Measurements from ENCODE around the gene FBXL7.

FBXL7 gene

DNA sequence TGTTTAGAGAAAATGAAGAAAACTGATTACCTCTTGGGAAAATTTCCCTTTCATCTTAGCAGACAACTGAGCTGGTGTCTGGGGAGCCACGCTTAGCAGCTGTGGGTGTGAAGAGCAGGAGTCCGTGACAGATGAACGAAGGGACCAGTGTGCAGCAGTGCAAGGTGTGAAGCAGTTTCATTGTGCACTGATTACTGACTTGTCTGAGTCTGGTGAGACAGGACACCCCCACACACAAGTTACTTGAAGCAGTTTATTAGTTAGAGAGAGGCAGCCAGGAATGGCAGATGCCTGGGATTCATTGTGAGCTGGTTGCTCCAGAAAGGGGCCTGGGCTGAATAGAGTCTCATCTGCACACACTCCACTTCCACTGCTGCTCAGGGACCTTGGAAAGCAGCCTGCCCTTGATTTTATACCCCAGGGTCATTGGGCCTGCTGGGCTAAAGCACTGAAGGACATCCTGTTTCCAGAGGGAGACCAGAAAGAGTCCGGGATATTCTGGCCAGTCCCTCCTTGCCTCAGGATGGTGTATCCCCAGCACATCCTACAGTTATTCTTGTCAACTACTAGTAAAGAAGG, 47.4 kb downstream of the FBXL7 start:
- DNase-seq = no peak

DNA sequence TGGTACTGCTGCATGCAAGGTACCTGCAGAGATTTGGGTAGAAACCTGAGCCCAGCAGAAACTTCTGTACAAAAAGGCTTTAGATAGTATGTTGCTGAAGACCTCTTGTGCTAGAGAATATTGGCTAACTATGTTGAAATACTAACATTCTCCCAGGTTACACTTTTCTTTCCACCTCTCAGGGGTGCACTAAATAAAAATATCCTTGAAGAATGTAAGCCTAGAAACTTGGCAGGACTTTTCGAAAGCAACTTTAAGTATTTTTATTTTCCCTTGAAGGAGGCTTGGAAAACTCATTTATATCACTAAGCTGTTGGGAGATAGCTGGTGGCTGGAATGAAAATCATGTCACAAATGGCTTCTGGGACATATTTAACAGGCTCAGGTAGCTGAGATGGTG, 50.0 kb downstream of the FBXL7 start:
- no peak for DNase-seq

DNA sequence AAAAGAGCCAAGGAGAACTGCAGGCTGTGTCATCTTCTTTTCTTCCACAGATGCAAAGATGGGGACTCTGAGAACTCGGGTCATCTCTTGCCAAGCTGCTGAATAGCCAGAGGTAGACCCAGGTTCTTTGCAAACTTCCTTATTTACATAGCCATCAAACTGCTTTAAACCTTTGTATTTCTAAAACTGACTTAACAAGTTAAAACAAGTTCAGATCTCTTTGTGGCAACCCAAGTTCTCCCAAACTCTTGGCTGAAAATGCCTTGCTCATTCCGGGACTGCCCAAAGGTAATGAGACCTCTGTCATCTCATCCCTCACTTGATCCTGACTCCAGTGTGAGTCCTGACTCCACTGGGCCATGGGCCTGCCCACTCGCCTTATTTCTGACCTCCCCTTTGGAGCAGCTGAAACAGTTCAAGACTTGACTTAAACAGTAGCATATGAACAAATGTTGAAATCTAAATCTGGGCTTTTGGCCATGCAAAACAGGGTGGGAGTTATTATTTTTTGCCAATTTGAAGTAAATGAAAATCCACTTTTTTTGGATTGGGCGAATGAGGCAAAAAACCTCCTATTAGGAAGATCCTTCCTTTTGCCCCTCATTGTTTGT, 50.6 kb downstream of the FBXL7 start:
- no peak for DNase-seq

DNA sequence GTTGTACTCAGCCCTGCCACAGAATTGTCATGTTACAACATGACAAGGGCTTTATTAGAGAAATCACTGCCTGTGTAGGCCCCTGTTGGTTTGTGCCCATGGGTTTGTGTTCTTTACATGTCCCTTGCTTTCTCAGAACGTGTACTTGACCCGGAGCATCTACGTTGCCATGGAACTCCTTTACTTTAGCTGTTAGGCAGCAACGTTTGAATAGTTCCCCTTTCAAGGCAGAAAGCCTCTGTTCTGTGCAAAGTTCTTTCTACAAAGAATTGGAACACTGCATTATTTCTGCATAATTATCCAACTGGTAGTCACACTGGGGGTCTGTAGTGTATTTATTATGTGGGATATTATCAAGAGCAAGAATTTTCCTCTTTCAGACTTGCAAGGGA, 51.1 kb downstream of the FBXL7 start:
- DNase-seq = no peak

DNA sequence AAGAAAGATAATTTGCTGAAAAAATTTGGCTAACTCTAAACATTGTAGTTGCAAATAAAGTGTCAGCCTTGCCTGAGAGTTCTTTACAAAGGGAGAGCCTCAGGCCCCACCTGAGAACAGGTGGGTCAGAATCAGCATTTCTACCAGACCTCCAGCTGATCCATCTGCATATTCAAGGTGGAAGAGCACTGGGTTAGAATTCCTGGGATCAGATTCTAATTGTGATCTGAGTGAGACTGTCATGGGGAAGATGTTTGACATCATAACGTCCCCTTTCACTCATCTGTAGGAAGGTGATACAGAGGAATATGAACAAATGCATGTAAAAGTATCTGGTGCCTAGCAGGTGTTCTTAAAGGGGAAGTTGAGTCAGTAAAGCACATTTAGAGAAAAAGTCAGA, 54.6 kb downstream of the FBXL7 start:
- no peak for DNase-seq

DNA sequence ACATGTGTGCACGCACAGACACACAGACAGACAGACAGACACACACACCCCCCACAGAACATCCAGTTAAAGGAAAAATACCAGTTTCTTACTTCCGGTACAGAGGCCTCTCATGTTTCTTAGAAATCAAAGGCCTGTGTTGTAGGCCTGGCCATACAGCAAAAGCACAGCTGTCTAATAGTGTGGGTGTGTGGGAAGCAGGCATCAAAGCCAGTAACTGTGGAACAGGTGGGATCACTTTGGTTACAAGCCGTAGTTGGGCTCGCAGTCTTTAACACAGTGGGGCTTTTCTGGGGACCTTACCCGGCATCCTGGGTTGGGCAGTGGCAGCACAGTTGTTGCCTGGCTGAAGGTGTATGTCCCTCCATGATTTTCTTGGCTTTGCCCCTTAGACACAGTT, 55.2 kb downstream of the FBXL7 start:
- no peak for DNase-seq

DNA sequence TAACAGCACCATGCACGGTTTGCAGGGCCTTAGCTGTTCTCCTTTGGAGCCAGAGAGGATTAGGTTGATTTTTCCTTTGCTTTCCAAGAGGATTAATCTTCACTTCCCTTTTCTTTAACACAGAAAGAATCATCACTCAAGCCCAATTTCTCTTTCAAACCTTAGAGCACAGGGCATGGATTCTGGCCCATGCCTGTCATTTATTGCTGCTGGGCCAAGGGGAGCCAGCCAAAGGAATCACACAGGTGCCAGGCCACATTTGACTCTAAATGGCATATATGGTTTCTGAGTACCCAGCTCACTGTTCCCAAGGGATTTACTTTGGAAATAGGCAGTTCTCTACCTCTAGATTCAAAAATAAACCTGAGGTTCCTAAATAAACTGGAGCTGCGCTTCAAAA, 58.3 kb downstream of the FBXL7 start:
- DNase-seq = no peak

DNA sequence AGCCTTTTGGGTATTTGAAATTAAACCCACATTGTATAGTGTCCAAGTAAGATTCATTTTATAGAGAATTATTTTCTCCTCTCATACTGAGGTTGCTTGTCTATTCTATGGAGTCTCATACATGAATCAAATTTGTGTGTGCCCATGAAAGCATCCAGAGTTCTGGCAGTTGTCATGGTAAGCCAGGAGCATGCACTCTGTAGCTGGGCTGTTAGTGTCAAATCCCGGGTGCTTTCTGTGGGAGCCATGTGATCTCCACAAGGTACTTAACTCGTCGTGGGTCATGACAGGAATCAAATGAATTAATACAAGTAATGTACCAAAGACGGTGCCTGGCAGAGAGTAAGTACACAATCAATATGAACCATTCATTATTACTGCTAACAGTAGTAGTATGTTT, 58.7 kb downstream of the FBXL7 start:
- no peak for DNase-seq

DNA sequence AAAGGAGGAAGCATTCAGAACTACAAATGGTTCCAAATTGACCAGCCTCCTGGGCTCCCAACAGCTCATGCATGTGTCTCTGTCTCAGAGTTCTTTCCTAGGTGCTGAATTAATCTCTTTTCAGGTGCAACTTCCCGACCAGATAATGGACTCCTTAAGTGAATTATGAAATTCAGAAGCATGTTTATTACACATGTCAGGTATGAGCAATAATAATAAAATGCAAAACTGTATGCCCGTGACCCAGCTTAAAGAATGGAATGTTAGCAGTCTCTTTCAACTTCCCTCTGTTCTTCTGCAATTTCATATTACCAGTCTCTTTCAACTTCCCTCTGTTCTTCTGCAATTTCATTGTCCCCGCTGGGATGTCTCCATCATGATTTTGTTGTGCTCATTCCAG, 60.4 kb downstream of the FBXL7 start:
- no peak for DNase-seq

DNA sequence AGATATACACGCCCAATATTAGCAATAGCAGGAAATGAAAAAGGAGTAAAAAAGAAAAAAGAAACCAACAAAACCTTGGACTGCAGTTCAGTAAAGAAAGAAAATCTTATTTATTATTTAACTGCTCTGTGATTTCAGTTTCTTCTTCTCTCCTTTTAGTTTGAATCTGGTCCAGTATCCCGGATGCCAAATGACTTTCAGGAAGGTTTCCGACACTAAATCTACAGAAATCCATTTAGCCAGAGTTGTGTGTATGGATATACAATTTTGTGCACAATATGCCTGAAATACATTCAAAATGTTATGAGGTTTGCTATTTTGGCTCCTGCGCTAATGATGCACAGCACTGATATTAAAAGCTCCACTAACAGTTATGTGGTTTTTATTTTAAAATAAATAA, 64.5 kb downstream of the FBXL7 start:
- DNase-seq = no peak

DNA sequence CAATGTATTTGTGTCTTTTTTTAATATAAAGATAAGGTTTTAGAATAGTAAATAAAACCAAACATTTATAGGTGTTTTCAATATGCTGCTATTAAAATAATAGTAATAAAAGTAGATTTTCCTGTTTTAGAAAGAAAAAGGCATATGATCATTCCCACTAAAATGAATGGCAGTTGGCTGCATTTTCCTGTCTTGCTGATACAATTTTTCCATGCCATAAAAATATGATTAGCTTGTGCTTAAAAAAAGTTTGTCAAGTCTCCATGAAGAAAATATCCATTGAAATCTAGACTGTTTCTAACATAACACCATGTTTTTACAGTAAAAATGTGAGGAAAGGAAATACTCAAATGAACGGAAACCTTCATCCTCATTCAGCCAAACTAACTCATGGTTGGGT, 65.0 kb downstream of the FBXL7 start:
- no peak for DNase-seq

DNA sequence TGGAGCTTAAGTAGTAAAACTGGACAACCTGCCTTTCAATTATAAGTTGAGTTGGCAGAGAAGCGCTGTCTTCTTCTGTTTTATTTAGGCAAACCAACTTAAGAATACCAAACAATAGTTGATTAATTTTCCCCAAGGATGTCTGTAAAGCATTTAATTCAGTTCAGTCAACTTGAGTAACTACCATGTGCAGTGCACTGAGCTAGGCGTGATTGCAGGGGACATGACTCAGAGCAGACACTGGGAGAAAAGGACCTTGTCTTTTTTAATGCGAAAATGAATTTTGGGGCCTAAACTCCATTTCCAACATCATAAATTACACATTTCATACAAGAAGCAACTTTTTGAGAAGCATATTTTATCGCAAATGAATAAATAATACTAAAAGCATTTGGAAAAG, 66.3 kb downstream of the FBXL7 start:
- DNase-seq = no peak

DNA sequence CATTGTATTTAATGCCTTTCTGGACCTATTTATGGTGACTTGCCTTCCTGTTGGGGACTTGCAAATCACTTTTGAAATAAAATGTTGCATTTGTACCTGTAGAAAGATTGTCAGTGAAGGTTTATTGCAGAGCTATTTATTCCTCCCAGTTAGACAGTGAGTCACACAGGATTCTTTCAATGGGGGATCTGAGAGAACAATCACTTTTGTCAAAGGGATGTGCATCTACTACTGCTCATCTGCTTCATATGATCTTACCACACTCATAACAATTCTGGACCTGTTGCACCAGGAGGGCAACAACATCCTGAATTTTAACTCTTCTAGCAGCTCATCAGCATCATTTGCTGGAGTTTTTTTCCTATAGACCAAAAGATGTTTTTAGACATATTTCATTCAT, 66.8 kb downstream of the FBXL7 start:
- DNase-seq = no peak

DNA sequence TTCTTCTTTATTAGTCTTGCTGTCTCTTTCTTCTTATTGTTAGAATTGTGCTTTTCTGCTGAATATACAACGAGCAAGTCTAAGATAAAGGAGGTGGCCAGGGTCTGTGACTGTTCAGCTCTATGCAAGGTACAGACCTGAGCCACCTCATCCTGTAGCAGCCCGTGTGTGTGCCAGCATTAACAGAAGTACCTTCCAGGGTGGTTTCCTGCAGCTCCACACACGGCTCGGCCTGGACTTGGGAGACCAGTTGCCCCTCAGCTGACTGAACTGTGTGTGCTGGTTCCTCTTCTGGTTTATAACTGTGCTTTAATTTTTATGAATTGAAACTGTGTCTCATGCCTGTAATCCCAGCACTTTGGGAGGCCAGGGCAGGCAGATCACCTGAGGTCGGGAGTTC, 70.5 kb downstream of the FBXL7 start:
- no peak for DNase-seq

DNA sequence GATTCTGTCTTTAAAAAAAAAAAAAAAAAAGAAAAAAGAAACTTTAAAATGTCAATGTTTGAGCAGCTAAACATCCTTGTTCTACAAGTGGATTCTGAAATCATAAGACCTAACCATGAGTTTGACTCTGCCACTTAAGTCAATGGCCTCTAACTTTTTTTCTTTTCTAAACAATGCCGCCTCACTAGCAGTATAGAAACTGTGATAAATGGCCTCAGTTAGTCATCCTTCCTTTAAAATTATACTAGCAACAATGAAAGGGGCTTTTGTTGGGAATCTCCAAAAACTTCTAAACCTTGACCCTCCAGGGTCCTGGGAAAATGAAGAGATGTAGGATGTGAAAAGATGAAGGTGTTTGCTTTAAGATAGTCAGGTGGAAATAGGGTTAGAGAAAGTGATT, 71.1 kb downstream of the FBXL7 start:
- DNase-seq = no peak

DNA sequence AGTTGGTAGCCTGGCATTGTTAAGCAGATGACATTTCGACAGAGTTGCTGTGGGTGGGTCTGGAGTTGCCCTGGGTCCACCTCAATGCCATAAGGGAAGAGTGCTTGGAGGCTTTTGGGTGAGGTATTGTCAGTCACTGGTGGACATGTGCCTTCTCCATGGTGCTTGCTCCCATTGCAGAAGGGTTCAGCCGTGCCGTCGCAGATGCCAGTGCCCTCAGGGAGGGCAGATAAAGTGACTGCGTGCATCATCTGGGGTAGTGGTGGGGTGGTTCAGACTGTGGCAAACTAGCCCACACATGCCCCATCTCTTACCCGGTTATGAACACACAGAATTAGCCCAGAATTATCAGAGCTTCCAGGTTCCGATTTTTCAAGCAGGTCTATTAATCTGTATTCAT, 71.6 kb downstream of the FBXL7 start:
- no peak for DNase-seq

DNA sequence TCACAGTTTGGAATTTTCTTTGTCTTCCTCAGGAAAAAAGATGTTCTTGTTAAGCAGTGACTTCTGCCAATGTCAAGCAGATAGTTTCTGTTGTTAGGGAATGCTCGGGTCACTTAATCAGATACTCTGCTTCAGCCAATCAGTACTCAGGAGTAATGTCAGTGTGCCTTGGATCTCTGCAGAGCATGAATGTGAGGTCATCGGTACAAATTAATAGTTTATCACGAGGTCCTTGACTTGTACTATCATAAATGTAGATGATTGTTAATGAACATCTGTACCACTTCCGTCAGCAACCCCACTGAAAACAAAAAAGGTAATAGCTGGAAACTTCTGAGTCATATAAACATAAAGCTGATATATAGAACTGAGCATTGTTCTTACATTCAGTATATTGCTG, 73.6 kb downstream of the FBXL7 start:
- DNase-seq = no peak

DNA sequence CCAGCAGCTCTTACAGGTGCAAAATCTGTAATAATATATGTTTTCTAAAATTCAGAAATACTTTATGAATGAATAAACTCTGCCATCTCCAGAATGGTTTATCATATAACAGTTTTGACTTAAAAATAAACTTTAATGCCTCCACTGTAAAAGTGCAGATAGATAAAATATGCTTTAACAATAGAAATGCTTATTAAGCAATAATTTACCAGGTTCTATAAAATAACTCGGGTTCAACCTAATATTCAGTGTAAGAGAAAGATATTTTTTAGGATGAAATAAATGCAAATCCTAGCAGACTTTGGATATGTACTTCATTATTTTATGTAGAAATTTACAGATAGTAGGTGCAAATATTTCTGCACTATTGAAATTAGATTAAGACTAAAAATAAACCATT, 74.1 kb downstream of the FBXL7 start:
- DNase-seq = no peak

DNA sequence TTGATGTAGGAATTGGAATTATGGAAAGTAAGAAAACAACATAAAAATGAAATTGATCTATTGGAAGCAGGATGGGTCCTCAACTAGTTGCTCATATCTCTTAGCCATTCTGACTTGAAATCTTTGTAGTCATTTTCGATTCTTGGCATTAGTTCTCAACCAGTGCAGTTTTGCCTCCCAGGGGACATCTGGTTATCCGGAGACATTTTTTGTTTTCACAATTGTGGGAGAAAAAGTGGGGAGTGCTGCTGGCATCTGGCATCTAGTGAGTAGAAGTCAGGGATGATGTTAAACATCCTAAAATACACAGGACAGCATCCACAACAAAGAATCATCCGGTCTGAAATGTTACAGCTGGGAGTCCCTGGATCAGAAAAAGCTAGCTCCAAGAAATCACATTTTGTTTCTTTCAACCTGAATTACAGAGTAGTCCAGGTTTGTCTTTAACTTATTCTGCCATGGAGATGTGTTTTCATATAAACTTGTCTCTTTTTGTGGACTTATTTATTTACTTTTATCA, 74.9 kb downstream of the FBXL7 start:
- no peak for DNase-seq

DNA sequence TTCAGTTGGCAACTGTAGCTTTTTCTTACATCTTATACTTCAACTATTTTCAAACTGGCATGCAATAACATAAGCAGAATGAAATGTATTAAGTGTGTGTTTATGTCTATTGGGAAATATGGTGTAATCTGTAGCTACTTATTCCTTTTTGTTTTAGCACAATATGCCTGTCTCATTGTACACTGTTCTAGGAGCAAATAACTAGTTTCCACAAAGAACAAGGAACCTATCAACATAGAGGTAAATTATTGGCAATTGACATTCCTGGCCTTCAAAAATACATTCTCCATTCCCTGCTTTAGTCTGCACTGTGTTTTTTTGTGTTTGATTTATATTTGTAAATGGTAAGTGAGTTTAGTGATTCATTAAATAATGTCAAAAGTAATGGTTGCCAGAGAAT, 75.7 kb downstream of the FBXL7 start:
- DNase-seq = no peak

DNA sequence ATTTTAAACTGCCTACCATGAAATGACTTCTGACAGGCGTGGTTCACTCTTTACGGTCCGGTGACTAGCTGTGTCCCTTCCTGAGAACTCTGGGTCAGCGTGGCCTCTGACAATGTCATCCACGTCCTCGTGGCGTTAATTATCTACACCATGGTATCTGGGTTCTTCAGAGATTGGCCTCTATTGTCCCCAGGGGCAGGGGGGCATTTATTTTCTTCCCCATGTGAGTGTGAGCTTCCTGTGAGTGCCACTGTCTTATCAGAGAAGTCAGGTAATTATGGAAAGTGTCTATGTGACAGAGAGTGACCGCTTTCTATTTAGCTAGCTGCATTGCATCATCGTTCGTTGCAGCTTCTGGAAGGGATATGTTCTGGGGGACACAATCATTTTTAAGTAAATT, 77.2 kb downstream of the FBXL7 start:
- no peak for DNase-seq

DNA sequence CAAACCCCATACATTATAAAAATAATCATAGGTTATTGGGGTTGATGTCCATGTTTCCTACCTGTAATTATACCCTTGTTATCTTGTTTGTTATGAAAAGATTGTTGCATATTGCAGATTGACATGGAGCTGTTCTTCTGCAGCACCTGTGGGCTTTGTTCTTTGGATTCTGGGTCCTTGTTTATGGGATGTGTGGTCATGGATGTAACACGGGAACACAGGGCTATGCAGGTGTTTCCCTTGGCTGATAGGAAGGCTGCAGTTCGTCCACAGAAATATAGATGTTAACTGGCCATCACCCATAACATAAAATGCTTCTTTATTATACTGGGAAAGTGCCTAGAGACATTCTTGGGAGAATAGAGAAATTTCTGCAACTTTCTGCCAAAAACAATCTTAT, 77.9 kb downstream of the FBXL7 start:
- no peak for DNase-seq

DNA sequence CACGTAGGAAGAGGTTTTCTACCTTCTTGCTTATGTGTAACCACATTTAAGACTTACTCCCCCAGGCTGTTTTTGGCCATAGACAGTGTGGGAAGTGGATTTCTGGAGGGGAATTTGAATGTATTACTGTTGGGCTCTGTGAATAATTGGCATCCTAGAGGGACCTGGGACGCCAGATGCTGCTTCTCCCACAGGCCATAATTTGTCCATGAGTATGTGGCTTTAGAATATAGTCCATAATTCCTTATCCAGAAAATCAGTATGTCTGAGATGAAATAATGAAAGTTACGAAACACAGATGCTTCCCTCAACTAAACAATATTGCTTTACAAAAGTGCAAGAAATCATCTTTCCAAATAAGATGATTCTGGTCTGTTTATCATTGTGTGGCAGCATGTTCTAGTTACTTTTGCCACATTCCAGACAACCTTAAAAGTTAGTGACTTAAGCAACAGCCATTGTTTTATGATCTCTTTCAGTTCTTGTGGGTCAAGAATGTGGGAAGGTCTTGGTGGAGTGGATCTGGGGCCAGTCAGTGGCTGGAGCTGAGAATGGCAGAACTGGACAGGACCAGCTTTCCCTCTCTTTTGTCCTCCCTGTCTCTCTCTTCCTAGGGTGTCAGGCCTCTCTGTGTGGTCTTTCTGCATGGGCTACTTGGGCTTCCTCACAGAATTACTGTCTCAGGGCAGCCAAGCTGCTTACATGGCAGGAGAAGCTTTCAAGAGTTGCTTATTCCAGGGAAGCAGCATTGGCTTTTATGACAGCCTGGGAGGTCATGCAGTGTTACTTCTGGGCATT, 79.4 kb downstream of the FBXL7 start:
- DNase-seq = no peak

DNA sequence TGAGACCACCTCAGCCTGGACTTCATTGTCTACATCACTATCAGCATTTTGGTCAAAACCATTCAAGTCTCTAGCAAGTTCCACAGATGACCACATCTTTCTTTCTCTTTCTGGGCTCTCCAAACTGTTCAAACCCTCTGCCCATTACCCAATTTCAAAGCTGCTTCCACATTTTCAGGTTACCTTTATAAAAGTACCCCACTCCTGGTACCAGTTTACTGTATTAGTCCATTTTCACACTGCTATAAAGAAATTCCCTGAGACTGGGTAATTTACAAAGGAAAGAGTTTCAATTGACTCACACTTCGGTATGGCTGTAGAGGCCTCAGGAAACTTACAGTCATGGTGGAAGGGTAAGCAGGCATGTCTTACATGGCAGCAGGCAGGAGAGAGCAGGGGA, 84.5 kb downstream of the FBXL7 start:
- DNase-seq = no peak

DNA sequence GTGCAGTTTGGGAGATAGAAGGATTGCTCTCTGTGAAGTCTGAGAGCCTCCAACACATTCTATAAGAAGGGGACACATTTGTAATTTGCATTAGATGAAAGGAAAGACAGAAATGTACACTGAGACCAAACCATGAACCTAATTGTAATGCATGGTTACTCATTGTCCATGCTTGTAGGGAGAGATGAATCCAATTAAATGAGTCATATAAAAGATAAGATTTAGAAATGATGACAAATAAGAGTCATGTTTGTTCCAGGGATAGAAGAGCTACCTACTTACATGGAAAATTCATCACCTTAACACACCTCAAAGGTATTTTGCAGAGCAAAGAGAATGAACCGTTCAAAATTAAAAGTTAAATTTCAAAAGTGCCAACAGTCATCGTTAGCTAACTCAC, 85.1 kb downstream of the FBXL7 start:
- no peak for DNase-seq

Measured in inflammatory macrophage treated with lipopolysaccharide for 1 hour (primary cell).